BLaER1 treated with 17β-estradiol and CSF1 and Interleukin-3, amounts not matched to agents 10 nM and 100 nM (cell line): Measurements from ENCODE around the gene WDHD1.
"Not testable (repeated sequence)": the region's sequence is repeated elsewhere in the genome, so short reads cannot be mapped to it uniquely, and the experiment has no call there.

Experiments used
- H3K27ac ChIP-seq, 11 experiments: shearing (Covaris generic); formaldehyde crosslinking; 2 replicates each; pipeline ENCODE4 v1.8.1; 2022
- H3K27me3 ChIP-seq, 11 experiments: shearing (Covaris generic); formaldehyde crosslinking; 2 replicates each; pipeline ENCODE4 v1.8.1; 2022
- H3K36me3 ChIP-seq, 11 experiments: shearing (Covaris generic); formaldehyde crosslinking; 2 replicates each; pipeline ENCODE4 v1.8.1; 2022
- H3K4me1 ChIP-seq, 10 experiments: shearing (Covaris generic); formaldehyde crosslinking; 2 replicates each; pipeline ENCODE4 v1.8.1; 2022
- H3K4me2 ChIP-seq, 11 experiments: shearing (Covaris generic); formaldehyde crosslinking; 2 replicates each; pipeline ENCODE4 v1.8.1; 2022
- H3K4me3 ChIP-seq, 10 experiments: shearing (Covaris generic); formaldehyde crosslinking; 2 replicates each; pipeline ENCODE4 v1.8.1; 2022
- H3K9ac ChIP-seq, 11 experiments: shearing (Covaris generic); formaldehyde crosslinking; 2 replicates each; pipeline ENCODE4 v1.8.1; 2022
- H3K9me3 ChIP-seq, 11 experiments: shearing (Covaris generic); formaldehyde crosslinking; replicated peaks in 1 of 11; 2 replicates each; pipeline ENCODE4 v1.8.1; 2022
- H4K20me1 ChIP-seq, 11 experiments: shearing (Covaris generic); formaldehyde crosslinking; 2 replicates each; pipeline ENCODE4 v1.8.1; 2022
- Cebpa-rat ChIP-seq, 11 experiments: shearing (Covaris generic); IDR thresholded peaks; 2 replicates each; pipeline ENCODE4 v1.8.1; 2022

The WDHD1 gene

DNA sequence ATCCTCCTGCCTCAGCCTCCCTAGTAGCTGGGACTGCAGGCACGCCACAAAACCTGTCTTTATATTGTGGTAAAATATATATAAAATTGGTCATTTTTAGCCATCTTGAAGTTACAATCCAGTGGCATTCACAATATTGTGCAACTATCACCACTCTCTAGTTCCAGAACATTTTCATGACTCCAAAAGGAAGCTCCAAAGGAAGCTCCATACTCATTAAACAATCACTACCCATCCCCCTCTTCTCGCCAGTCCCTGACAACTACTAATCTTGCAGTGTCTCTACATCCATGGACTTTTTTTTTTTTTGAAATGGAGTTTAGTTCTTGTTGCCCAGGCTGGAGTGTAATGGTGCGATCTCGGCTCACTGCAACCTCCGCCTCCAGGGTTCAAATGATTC is 127.3 kb downstream of the WDHD1 start:
- TF ChIP-seq Cebpa-rat (IDR thresholded peaks at IDR 0.05): 0 out of 22 replicates have a peak, but pooled peaks of 1 of the 11 experiments have one; percentile 20

DNA sequence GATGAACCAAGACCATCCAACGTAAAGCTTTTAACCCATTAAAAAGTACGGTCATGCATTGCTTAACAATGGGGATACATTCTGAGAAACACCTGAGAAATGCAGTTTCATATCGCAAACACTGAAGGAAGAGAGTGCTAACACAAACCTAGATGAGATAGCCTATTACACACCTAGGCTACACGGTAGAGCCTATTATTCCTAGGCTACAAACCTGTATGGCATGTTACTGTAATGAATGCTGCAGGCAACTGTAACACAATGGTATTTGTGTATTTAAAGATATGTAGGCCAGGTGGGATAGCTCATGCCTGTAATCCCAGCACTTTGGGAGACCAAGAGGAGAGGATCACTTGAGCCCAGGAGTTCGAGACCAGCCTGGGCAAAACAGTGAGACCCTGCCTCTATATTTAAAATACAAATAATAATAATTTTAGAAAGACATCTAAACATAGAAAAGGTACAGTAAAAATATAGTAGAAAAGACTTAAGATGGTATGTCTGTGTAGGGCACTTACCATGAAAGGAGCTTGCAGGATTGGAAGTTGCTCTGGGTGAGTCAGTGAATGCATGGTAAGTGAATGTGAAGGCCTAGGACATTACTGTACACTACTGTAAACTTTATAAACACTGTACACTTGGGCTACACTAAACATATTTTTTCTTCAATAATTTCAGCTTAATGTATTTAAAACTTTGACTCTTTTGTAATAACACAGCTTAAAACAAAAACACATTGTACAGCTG is 128.9 kb downstream of the WDHD1 start:
- not testable (repeated sequence) for H3K9me3 ChIP-seq, H3K9ac ChIP-seq, H3K27ac ChIP-seq, H3K4me3 ChIP-seq
- Histone ChIP-seq H3K4me2 (peak overlapping the region in 2 of 11 experiments; percentile 77 to 82; a peak in 4 of 22 replicates), H3K27me3 (peaks cover 0 to 27% (median 19%) of the 10 kb centered on the region in 11 experiments; a peak in 15 of 22 replicates), H4K20me1 (peaks cover 0 to 85% (median 31%) of the 10 kb centered on the region in 11 experiments; a peak in 12 of 22 replicates), H3K36me3 (peaks cover 0 to 48% (median 0%) of the 10 kb centered on the region in 11 experiments; a peak in 5 of 22 replicates), H3K4me1 (peaks cover 12 to 72% (median 23%) of the 10 kb centered on the region in 10 experiments; a peak in 19 of 20 replicates)

More for the DNA sequence above, 127.3 kb downstream of the WDHD1 start:
- no peak overlapping the region for H3K27ac ChIP-seq
- peak overlapping the region in 9 of 11 experiments; percentile 77 to 99 (median 90); a peak in 16 of 22 replicates for H3K4me2 ChIP-seq
- H3K4me3 ChIP-seq: peak overlapping the region in 3 of 10 experiments; percentile 92 to 97 (median 96); a peak in 6 of 20 replicates
- peaks cover 0 to 27% (median 19%) of the 10 kb centered on the region in 11 experiments; a peak in 15 of 22 replicates for H3K27me3 ChIP-seq
- H3K9ac ChIP-seq: peak overlapping the region in 1 of 11 experiments; percentile 15; a peak in 1 of 22 replicates
- no peaks in the 10 kb centered on the region for H3K9me3 ChIP-seq
- H4K20me1 ChIP-seq: peaks cover 0 to 71% (median 19%) of the 10 kb centered on the region in 11 experiments; a peak in 12 of 22 replicates
- H3K4me1 ChIP-seq: peaks cover 12 to 56% (median 25%) of the 10 kb centered on the region in 10 experiments; a peak in 19 of 20 replicates
- peaks cover 0 to 40% (median 0%) of the 10 kb centered on the region in 11 experiments; a peak in 5 of 22 replicates for H3K36me3 ChIP-seq

- Histone ChIP-seq H3K4me1 (peaks cover 7 to 95% (median 26%) of the 10 kb centered on the region in 10 experiments), H3K9ac (no peak overlapping the region), H3K27me3 (peaks cover 0 to 11% (median 6%) of the 10 kb centered on the region in 11 experiments; a peak in 12 of 22 replicates), H4K20me1 (peaks cover 0 to 94% (median 32%) of the 10 kb centered on the region in 11 experiments; a peak in 12 of 22 replicates), H3K36me3 (peaks cover 0 to 53% (median 0%) of the 10 kb centered on the region in 11 experiments; a peak in 6 of 22 replicates), H3K4me3 (no peak overlapping the region), H3K9me3 (peaks cover 0 to 9% (median 0%) of the 10 kb centered on the region in 11 experiments; a peak in 3 of 22 replicates), H3K27ac (no peak overlapping the region), H3K4me2 (peak overlapping the region in 3 of 11 experiments; percentile 24 to 71 (median 65); a peak in 5 of 22 replicates)
- no peak for TF ChIP-seq Cebpa-rat (IDR thresholded peaks at IDR 0.05)
Measured at GRCh38 chr14:54895683-54896082, 131.2 kb downstream of the WDHD1 start.

- peaks cover 0 to 9% (median 0%) of the 10 kb centered on the region in 11 experiments; a peak in 3 of 22 replicates for H3K9me3 ChIP-seq
- no peak overlapping the region for H3K9ac ChIP-seq
- peak overlapping the region in 4 of 11 experiments; percentile 1 to 71 (median 44); a peak in 5 of 22 replicates for H3K4me2 ChIP-seq
- no peak overlapping the region for H3K4me3 ChIP-seq
- peaks cover 0 to 94% (median 32%) of the 10 kb centered on the region in 11 experiments; a peak in 12 of 22 replicates for H4K20me1 ChIP-seq
- peaks cover under 1 to 95% (median 23%) of the 10 kb centered on the region in 10 experiments; a peak in 15 of 20 replicates for H3K4me1 ChIP-seq
- H3K27me3 ChIP-seq: peaks cover 0 to 4% (median under 1%) of the 10 kb centered on the region in 11 experiments; a peak in 6 of 22 replicates
- H3K36me3 ChIP-seq: peaks cover 0 to 53% (median 0%) of the 10 kb centered on the region in 11 experiments; a peak in 6 of 22 replicates
- H3K27ac ChIP-seq: no peak overlapping the region
- TF ChIP-seq Cebpa-rat (IDR thresholded peaks at IDR 0.05): no peak
Measured at GRCh38 chr14:54894995-54895394, 131.9 kb downstream of the WDHD1 start.

GRCh38 chr14:54893151-54893760 is 133.6 kb downstream of the WDHD1 start:
- H3K36me3 ChIP-seq: peaks cover 0 to 37% (median 0%) of the 10 kb centered on the region in 11 experiments; a peak in 4 of 22 replicates
- no peak for TF ChIP-seq Cebpa-rat (IDR thresholded peaks at IDR 0.05)
- no peak overlapping the region for H3K4me3 ChIP-seq

GRCh38 chr14:54891471-54892245 is 135.2 kb downstream of the WDHD1 start:
- peaks cover 0 to 9% (median 0%) of the 10 kb centered on the region in 11 experiments; a peak in 3 of 22 replicates for H3K9me3 ChIP-seq
- H3K27me3 ChIP-seq: no peaks in the 10 kb centered on the region
- peaks cover 0 to 96% (median 39%) of the 10 kb centered on the region in 11 experiments; a peak in 15 of 22 replicates for H4K20me1 ChIP-seq
- peaks cover 4 to 90% (median 26%) of the 10 kb centered on the region in 10 experiments; a peak in 18 of 20 replicates for H3K4me1 ChIP-seq
- H3K4me2 ChIP-seq: peak overlapping the region in 5 of 11 experiments; percentile 9 to 78 (median 57); a peak in 9 of 22 replicates
- TF ChIP-seq Cebpa-rat (IDR thresholded peaks at IDR 0.05): no peak
- H3K27ac ChIP-seq: peak overlapping the region in 3 of 11 experiments; percentile 6 to 68 (median 45); a peak in 4 of 22 replicates
- no peak overlapping the region for H3K9ac ChIP-seq
- H3K36me3 ChIP-seq: peaks cover 0 to 31% (median 0%) of the 10 kb centered on the region in 11 experiments; a peak in 4 of 22 replicates
- no peak overlapping the region for H3K4me3 ChIP-seq

More at GRCh38 chr14:54893151-54893760, 133.6 kb downstream of the WDHD1 start:
- H3K4me2 ChIP-seq: peak overlapping the region in 2 of 11 experiments; percentile 59 to 78; a peak in 4 of 22 replicates
- no peak overlapping the region for H3K27ac ChIP-seq
- H3K27me3 ChIP-seq: no peaks in the 10 kb centered on the region
- peaks cover 0 to 9% (median 0%) of the 10 kb centered on the region in 11 experiments; a peak in 3 of 22 replicates for H3K9me3 ChIP-seq
- H3K9ac ChIP-seq: no peak overlapping the region
- peaks cover 0 to 94% (median 37%) of the 10 kb centered on the region in 11 experiments; a peak in 15 of 22 replicates for H4K20me1 ChIP-seq
- H3K4me1 ChIP-seq: peaks cover 0 to 95% (median 23%) of the 10 kb centered on the region in 10 experiments; a peak in 11 of 20 replicates

DNA sequence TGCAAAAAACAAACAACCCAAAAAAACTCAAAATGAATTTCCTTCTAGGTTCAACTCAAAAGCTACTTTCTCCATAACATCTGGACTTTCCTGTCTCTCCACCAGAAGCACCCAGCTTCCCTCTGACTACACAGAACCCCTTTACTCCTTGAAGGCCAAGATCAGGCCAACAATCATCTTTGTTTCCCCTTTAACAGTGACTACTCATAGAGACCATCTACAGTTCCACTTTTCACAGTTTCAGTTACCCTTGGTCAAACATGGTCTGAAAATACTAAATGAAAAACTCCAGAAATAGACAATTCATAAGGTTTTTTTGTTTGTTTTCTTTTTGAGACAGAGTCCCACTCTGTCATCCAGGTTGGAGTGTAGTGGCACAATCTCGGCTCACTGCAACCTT is 136.1 kb downstream of the WDHD1 start:
- Histone ChIP-seq H3K4me1 (peaks cover 7 to 84% (median 30%) of the 10 kb centered on the region in 10 experiments; a peak in 18 of 20 replicates), H3K4me3 (no peak overlapping the region), H3K27me3 (no peaks in the 10 kb centered on the region), H3K9me3 (peaks cover 0 to 9% (median 0%) of the 10 kb centered on the region in 11 experiments; a peak in 3 of 22 replicates), H3K4me2 (peak overlapping the region in 5 of 11 experiments; percentile 2 to 78 (median 57); a peak in 9 of 22 replicates), H4K20me1 (peaks cover 0 to 96% (median 37%) of the 10 kb centered on the region in 11 experiments; a peak in 15 of 22 replicates), H3K9ac (0 out of 22 replicates have a peak overlapping the region, but pooled peaks of 1 of the 11 experiments have one; percentile 39), H3K27ac (peak overlapping the region in 3 of 11 experiments; percentile 6 to 68 (median 45); a peak in 4 of 22 replicates), H3K36me3 (peaks cover 0 to 33% (median 0%) of the 10 kb centered on the region in 11 experiments; a peak in 8 of 22 replicates)
- no peak for TF ChIP-seq Cebpa-rat (IDR thresholded peaks at IDR 0.05)
